H9 (cell line): ENCODE data around the gene BAG3. TPM values are rescaled to one million over a fixed set of nuclear protein-coding genes. Genes with fewer than 3 reads are reported as not detected.

Source experiments
- DNase-seq: peaks from one replicate; pipeline ENCODE4 v3.0.0-alpha.2; 2017
- H2AFZ ChIP-seq: one replicate; pipeline ENCODE4 v1.6.1; 2013; ENCODE audit warnings: mild to moderate bottlenecking, low read length, control low read depth, moderate library complexity
- H2AK5ac ChIP-seq: 2 replicates; pipeline ENCODE4 v1.6.1; 2013; ENCODE audit warnings: low read length, control low read depth, mixed read lengths; ENCODE audit not compliant: insufficient read length
- H2BK120ac ChIP-seq: one replicate; pipeline ENCODE4 v1.6.1; 2013; ENCODE audit warnings: low read depth, mild to moderate bottlenecking, low read length, control low read depth, inconsistent platforms; ENCODE audit not compliant: poor library complexity, severe bottlenecking
- H2BK12ac ChIP-seq: 2 replicates; pipeline ENCODE4 v1.6.1; 2013; ENCODE audit warnings: low read length, control low read depth, mixed read lengths, low read depth; ENCODE audit not compliant: insufficient read length
- H2BK15ac ChIP-seq: 2 replicates; pipeline ENCODE4 v1.6.1; 2013; ENCODE audit warnings: low read depth, low read length, control low read depth
- H2BK20ac ChIP-seq: one replicate; pipeline ENCODE4 v1.6.1; 2013; ENCODE audit warnings: low read depth, mild to moderate bottlenecking, low read length, control low read depth, inconsistent platforms; ENCODE audit not compliant: poor library complexity, severe bottlenecking
- H2BK5ac ChIP-seq: 2 replicates; pipeline ENCODE4 v1.6.1; 2013; ENCODE audit warnings: low read length, control low read depth, mixed read lengths; ENCODE audit not compliant: insufficient read length
- H3K14ac ChIP-seq: 2 replicates; pipeline ENCODE4 v1.6.1; 2013; ENCODE audit warnings: low read length, control low read depth; ENCODE audit not compliant: insufficient read depth
- H3K18ac ChIP-seq: 2 replicates; pipeline ENCODE4 v1.6.1; 2013; ENCODE audit warnings: low read depth, mild to moderate bottlenecking, mixed read lengths, low read length, control low read depth; ENCODE audit not compliant: insufficient read length
- H3K23ac ChIP-seq: 2 replicates; pipeline ENCODE4 v1.6.1; 2013; ENCODE audit warnings: low read length, control low read depth, mixed read lengths, low read depth; ENCODE audit not compliant: insufficient read length
- H3K23me2 ChIP-seq: 2 replicates; pipeline ENCODE4 v1.6.1; 2013; ENCODE audit warnings: low read depth, mild to moderate bottlenecking, mixed read lengths, low read length, control low read depth; ENCODE audit not compliant: insufficient read length, poor library complexity, severe bottlenecking
- H3K27ac ChIP-seq: 2 replicates; pipeline ENCODE4 v1.5.1; 2013; ENCODE audit warnings: low read length, control low read depth, mixed read lengths, low read depth; ENCODE audit not compliant: insufficient read length
- H3K27me3 ChIP-seq: 2 replicates; pipeline ENCODE4 v1.6.1; 2013; ENCODE audit warnings: low read length, control low read depth, inconsistent platforms; ENCODE audit not compliant: insufficient read depth
- H3K4ac ChIP-seq: 2 replicates; pipeline ENCODE4 v1.6.1; 2013; ENCODE audit warnings: low read depth, mild to moderate bottlenecking, control low read depth, inconsistent platforms, low read length, moderate library complexity
- H3K4me1 ChIP-seq: 2 replicates; pipeline ENCODE4 v1.6.1; 2013; ENCODE audit warnings: low read length, control low read depth, inconsistent platforms; ENCODE audit not compliant: insufficient read depth
- H3K4me2 ChIP-seq: 2 replicates; pipeline ENCODE4 v1.6.1; 2013; ENCODE audit warnings: low read length, control low read depth, mixed read lengths; ENCODE audit not compliant: insufficient read length, insufficient read depth
- H3K56ac ChIP-seq: 2 replicates; pipeline ENCODE4 v1.6.1; 2013; ENCODE audit warnings: low read depth, mild to moderate bottlenecking, mixed read lengths, low read length, control low read depth; ENCODE audit not compliant: insufficient read length
- H3K79me1 ChIP-seq: 2 replicates; pipeline ENCODE4 v1.6.1; 2013; ENCODE audit warnings: low read depth, mild to moderate bottlenecking, moderate library complexity, low read length, control low read depth, inconsistent platforms; ENCODE audit not compliant: insufficient read depth, poor library complexity, severe bottlenecking
- H3K79me2 ChIP-seq: 2 replicates; pipeline ENCODE4 v1.6.1; 2013; ENCODE audit warnings: low read length, control low read depth, inconsistent platforms; ENCODE audit not compliant: insufficient read depth
- H3K9ac ChIP-seq: 2 replicates; pipeline ENCODE4 v1.6.1; 2013; ENCODE audit warnings: low read length, control low read depth, mixed read lengths; ENCODE audit not compliant: insufficient read length; ENCODE audit errors: extremely low read depth
- H3K9me3 ChIP-seq: one replicate; pipeline ENCODE4 v1.6.1; 2013; ENCODE audit warnings: low read depth, low read length, inconsistent platforms; ENCODE audit not compliant: control insufficient read depth
- H3T11ph ChIP-seq: one replicate; pipeline ENCODE4 v1.6.1; 2013; ENCODE audit warnings: mild to moderate bottlenecking, low read length, control low read depth, inconsistent platforms
- H4K20me1 ChIP-seq: one replicate; pipeline ENCODE4 v1.6.1; 2013; ENCODE audit not compliant: control insufficient read depth, insufficient read length, insufficient read depth
- H4K5ac ChIP-seq: 2 replicates; pipeline ENCODE4 v1.6.1; 2013; ENCODE audit warnings: low read depth, mild to moderate bottlenecking, mixed read lengths, low read length, control low read depth; ENCODE audit not compliant: insufficient read length
- H4K8ac ChIP-seq: replicated peaks from 2 replicates; pipeline ENCODE4 v1.6.1; 2013; ENCODE audit warnings: low read length, control low read depth, mixed read lengths, low read depth; ENCODE audit not compliant: insufficient read length
- H4K91ac ChIP-seq: 2 replicates; pipeline ENCODE4 v1.6.1; 2013; ENCODE audit warnings: low read depth, mild to moderate bottlenecking, moderate library complexity, mixed read lengths, low read length, control low read depth; ENCODE audit not compliant: insufficient read length
- H3K27ac Mint-ChIP-seq, 3 experiments: 2 replicates in 2 of 3; 3 replicates in 1 of 3; pipeline ENCODE4 v1.8.0; 2020 to 2021; ENCODE audit warnings: mixed read lengths in 3 of 3, mild to moderate bottlenecking in 1 of 3, moderate library complexity in 1 of 3
- H3K27me3 Mint-ChIP-seq: 2 replicates; pipeline ENCODE4 v1.8.0; 2021; ENCODE audit warnings: low read depth, mild to moderate bottlenecking, moderate library complexity, mixed read lengths
- H3K36me3 Mint-ChIP-seq, 3 experiments: 2 replicates in 2 of 3; 3 replicates in 1 of 3; pipeline ENCODE4 v1.8.0; 2020 to 2021; ENCODE audit warnings: low read depth in 3 of 3, mixed read lengths in 3 of 3; ENCODE audit not compliant: insufficient read depth in 1 of 3
- H3K4me1 Mint-ChIP-seq, 2 experiments: 2 replicates each; pipeline ENCODE4 v1.8.0; 2020; ENCODE audit warnings: mixed read lengths in 2 of 2
- H3K4me3 Mint-ChIP-seq, 2 experiments: 2 replicates in 1 of 2; 3 replicates in 1 of 2; pipeline ENCODE4 v1.8.0; 2020 to 2021; ENCODE audit warnings: mild to moderate bottlenecking in 2 of 2, mixed read lengths in 2 of 2, moderate library complexity in 1 of 2
- H3K9me3 Mint-ChIP-seq, 2 experiments: 2 replicates in 1 of 2; 3 replicates in 1 of 2; pipeline ENCODE4 v1.8.0; 2020; ENCODE audit warnings: mild to moderate bottlenecking in 2 of 2, mixed read lengths in 2 of 2, moderate library complexity in 1 of 2
- CTCF ChIP-seq: fragments of 200-600 bp; sonication (generic); conservative IDR thresholded peaks from 3 replicates; pipeline ENCODE4 v1.8.0; 2021; ENCODE audit warnings: antibody characterized with exemption, mild to moderate bottlenecking
- WGBS: extraction: QIAGEN DNeasy Blood & Tissue Kit; methylation state at CpG from one replicate; pipeline ENCODE4 v1.1.7; 2013; ENCODE audit warnings: missing lambda C conversion rate, low lambda C conversion rate, mixed read lengths; ENCODE audit not compliant: insufficient read length; ENCODE audit errors: extremely low coverage; 5-methylcytosine and 5-hydroxymethylcytosine counted together
- total RNA-seq: library from RNA; stranded (reverse); gene quantifications from 2 replicates; pipeline ENCODE4 v1.2.1, GENCODE V29; 2021

The BAG3 gene
- total RNA-seq, 1 experiment from 2014 or later, result 11.4 TPM

DNA sequence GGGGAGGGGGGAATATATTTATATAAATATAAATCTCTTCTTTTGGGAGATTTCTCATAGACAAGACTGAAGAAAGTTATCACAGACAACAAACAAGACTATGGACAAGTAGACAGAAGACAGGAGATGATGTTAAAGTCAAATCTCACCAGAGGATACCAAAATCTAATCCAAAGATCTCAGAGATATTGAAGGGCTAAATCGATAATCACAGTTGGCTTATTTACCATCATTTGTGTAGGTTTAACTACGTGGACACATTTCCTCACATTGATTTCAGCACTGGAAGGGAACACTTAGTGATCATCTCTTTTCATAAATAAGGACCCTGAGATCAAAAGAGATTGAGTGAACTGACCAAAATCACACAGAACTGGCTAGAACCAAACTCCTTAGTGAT lies 72.0 kb downstream of the BAG3 start:
- Histone ChIP-seq H4K8ac (no peak overlapping the region), H3K27me3 (no peaks in the 10 kb centered on the region), H2AK5ac (no peak overlapping the region), H3K79me1 (peaks cover 5% of the 10 kb centered on the region), H4K20me1 (no peaks in the 10 kb centered on the region), H3K23me2 (peaks cover 6% of the 10 kb centered on the region), H3K18ac (no peak overlapping the region), H3K4me1 (peaks cover 3% of the 10 kb centered on the region; the same call in 1 of the 2 replicates), H4K91ac (no peak overlapping the region), H2BK5ac (no peak overlapping the region), H3K9me3 (no peaks in the 10 kb centered on the region), H3K9ac (no peak overlapping the region), H2AFZ (no peak overlapping the region), H2BK120ac (no peak overlapping the region), H2BK12ac (no peak overlapping the region), H3K23ac (no peak overlapping the region), H3T11ph (no peak overlapping the region), H3K79me2 (peaks cover 3% of the 10 kb centered on the region; the same call in 1 of the 2 replicates), H3K56ac (no peak overlapping the region), H3K4me2 (no peak overlapping the region), H3K14ac (no peak overlapping the region), H2BK20ac (no peak overlapping the region), H3K4ac (no peak overlapping the region), H2BK15ac (no peak overlapping the region), H3K27ac (no peak overlapping the region), H4K5ac (no peak overlapping the region)
- no peak for DNase-seq
- H3K27ac Mint-ChIP-seq, result no peak overlapping the region
- no peak for TF ChIP-seq CTCF
- peaks cover 8 to 14% (median 8%) of the 10 kb centered on the region in 3 experiments for H3K36me3 Mint-ChIP-seq
- WGBS, result no CpG with 5 or more reads among the region's 2 CpGs
- H3K4me3 Mint-ChIP-seq, result no peak overlapping the region
- peaks cover 30 to 35% of the 10 kb centered on the region in 2 experiments for H3K4me1 Mint-ChIP-seq
- H3K27me3 Mint-ChIP-seq, result no peaks in the 10 kb centered on the region
- H3K9me3 Mint-ChIP-seq, result peaks cover 11 to 18% of the 10 kb centered on the region in 2 experiments
